HepG2 (cell line): Measurements from ENCODE around the gene CNNM1. TPM values are rescaled to one million over a fixed set of nuclear protein-coding genes. Genes with fewer than 3 reads are reported as not detected.

Source experiments
- AKAP8 ChIP-seq: sonication (generic); formaldehyde crosslinking; IDR thresholded peaks from 2 replicates; pipeline ENCODE4 v1.5.1; 2020; ENCODE audit warnings: mild to moderate bottlenecking, missing genetic modification reagents
- ARNT ChIP-seq: fragments of 450-650 bp; IDR thresholded peaks from 2 replicates; pipeline ENCODE4 v1.6.1; 2017
- ATM ChIP-seq: fragments of 450-650 bp; IDR thresholded peaks from 2 replicates; pipeline ENCODE4 v1.7.1; 2017; ENCODE audit warnings: mild to moderate bottlenecking, borderline replicate concordance
- GATA4 ChIP-seq: sonication (generic); IDR thresholded peaks from 2 replicates; pipeline ENCODE4 v1.6.1; 2016; ENCODE audit warnings: antibody characterized with exemption, low read depth, borderline replicate concordance
- ISX ChIP-seq: sonication (generic); formaldehyde crosslinking; conservative IDR thresholded peaks from 2 replicates; pipeline ENCODE4 v1.5.0; 2020; ENCODE audit warnings: missing genetic modification reagents
- KDM5A ChIP-seq: fragments of 200-600 bp; sonication (generic); IDR thresholded peaks from 2 replicates; pipeline ENCODE4 v1.7.0; 2018; ENCODE audit warnings: antibody characterized with exemption, mild to moderate bottlenecking, low read length, borderline replicate concordance
- MYC ChIP-seq: sonication (generic); formaldehyde crosslinking; IDR thresholded peaks from 2 replicates; pipeline ENCODE4 v1.9.0; 2021; ENCODE audit warnings: missing genetic modification reagents, borderline replicate concordance
- REPIN1 ChIP-seq: sonication (generic); formaldehyde crosslinking; IDR thresholded peaks from 2 replicates; pipeline ENCODE4 v1.8.0; 2022; ENCODE audit warnings: missing genetic modification reagents, low read depth, mild to moderate bottlenecking, borderline replicate concordance
- SP5 ChIP-seq: IDR thresholded peaks from 2 replicates; pipeline ENCODE4 v1.6.1; 2016; ENCODE audit warnings: low read depth, borderline replicate concordance
- TCF12 ChIP-seq, 2 experiments: fragments of 450-650 bp in 1 of 2; sonication (generic) in 1 of 2; formaldehyde crosslinking in 1 of 2; IDR thresholded peaks; 2 replicates each; pipeline versions ENCODE4 v1.6.1 to v1.8.0; 2017 to 2022; ENCODE audit warnings: antibody characterized with exemption in 1 of 2, mild to moderate bottlenecking in 1 of 2, missing genetic modification reagents in 1 of 2, moderate library complexity in 1 of 2
- ZBTB14 ChIP-seq: sonication (generic); formaldehyde crosslinking; IDR thresholded peaks from 2 replicates; pipeline ENCODE4 v1.4.0; 2020; ENCODE audit warnings: missing genetic modification reagents
- ZBTB3 ChIP-seq: sonication (generic); formaldehyde crosslinking; IDR thresholded peaks from 2 replicates; pipeline ENCODE4 v1.4.0; 2020; ENCODE audit warnings: low read depth, mild to moderate bottlenecking, moderate library complexity, missing genetic modification reagents, borderline replicate concordance
- ZNF329 ChIP-seq: sonication (generic); formaldehyde crosslinking; IDR thresholded peaks from 2 replicates; pipeline ENCODE4 v1.9.0; 2021; ENCODE audit warnings: low read depth, mild to moderate bottlenecking, missing genetic modification reagents
- ZNF383 ChIP-seq: sonication (generic); formaldehyde crosslinking; IDR thresholded peaks from 2 replicates; pipeline ENCODE4 v1.4.0; 2020; ENCODE audit warnings: missing genetic modification reagents, mild to moderate bottlenecking, borderline replicate concordance
- ZNF580 ChIP-seq: IDR thresholded peaks from 2 replicates; pipeline ENCODE4 v1.6.1; 2016; ENCODE audit warnings: low read depth, borderline replicate concordance
- ZNF687 ChIP-seq: sonication (generic); formaldehyde crosslinking; IDR thresholded peaks from 2 replicates; pipeline ENCODE4 v1.5.1; 2020; ENCODE audit warnings: mild to moderate bottlenecking, missing genetic modification reagents, moderate library complexity
- ZNF720 ChIP-seq: sonication (generic); formaldehyde crosslinking; IDR thresholded peaks from 2 replicates; pipeline ENCODE4 v1.4.0; 2020; ENCODE audit warnings: missing genetic modification reagents
- ZNF780A ChIP-seq: sonication (generic); formaldehyde crosslinking; IDR thresholded peaks from 2 replicates; pipeline ENCODE4 v1.8.0; 2022; ENCODE audit warnings: mild to moderate bottlenecking, missing genetic modification reagents, moderate library complexity
- ZNF792 ChIP-seq: IDR thresholded peaks from 2 replicates; pipeline ENCODE4 v1.6.1; 2016
- polyA plus RNA-seq, 8 experiments: library from polyadenylated mRNA; depleted of rRNA in 3 of 8; stranded (reverse) in 7 of 8; unstranded in 1 of 8; fragments of >200 nt; fragmentation: Illumina TruSeq in 4 of 8; extraction: Trizol in 4 of 8; gene quantifications; 2 replicates each; pipeline versions ENCODE4 v1.2.1 to v1.2.3, GENCODE V29; 2011 to 2016; ENCODE audit warnings: low read depth in 4 of 8, missing spikeins in 1 of 8, mixed read lengths in 1 of 8; ENCODE audit not compliant: insufficient read depth in 1 of 8
- total RNA-seq, 5 experiments: library from RNA; depleted of rRNA; stranded (reverse); fragments of >200 nt; fragmentation: Illumina TruSeq; extraction: Trizol; gene quantifications; 2 replicates each; pipeline ENCODE4 v1.2.3, GENCODE V29; 2016; ENCODE audit warnings: low read depth in 1 of 5
- TF ChIP-seq, protein P1 (sequence below): sonication (generic); formaldehyde crosslinking; IDR thresholded peaks from 2 replicates; pipeline ENCODE4 v1.4.0; 2020; ENCODE audit warnings: missing genetic modification reagents; ENCODE audit errors: not compliant biosample characterization
- TF ChIP-seq, protein P2 (sequence below): sonication (generic); formaldehyde crosslinking; IDR thresholded peaks from 2 replicates; pipeline ENCODE4 v1.4.0; 2020; ENCODE audit warnings: missing genetic modification reagents

Gene CNNM1
- total and polyA plus RNA-seq, 2 of the 13 experiments (the other 11 are each of a cell fraction or from before 2014, with no cell fraction given): 4.3 to 9.6 TPM

- no peak for TF ChIP-seq TCF12 (IDR thresholded peaks at IDR 0.05)
- TF ChIP-seq TCF12 (CRISPR knock-in tag; IDR thresholded peaks at IDR 0.05): no peak
- TF ChIP-seq KDM5A: no peak
- no peak for TF ChIP-seq ARNT
- no peak for TF ChIP-seq ATM
- TF ChIP-seq ZNF780A (CRISPR knock-in tag): peak; percentile 67; the same call in 1 of the 2 replicates
- TF ChIP-seq, protein P1, sequence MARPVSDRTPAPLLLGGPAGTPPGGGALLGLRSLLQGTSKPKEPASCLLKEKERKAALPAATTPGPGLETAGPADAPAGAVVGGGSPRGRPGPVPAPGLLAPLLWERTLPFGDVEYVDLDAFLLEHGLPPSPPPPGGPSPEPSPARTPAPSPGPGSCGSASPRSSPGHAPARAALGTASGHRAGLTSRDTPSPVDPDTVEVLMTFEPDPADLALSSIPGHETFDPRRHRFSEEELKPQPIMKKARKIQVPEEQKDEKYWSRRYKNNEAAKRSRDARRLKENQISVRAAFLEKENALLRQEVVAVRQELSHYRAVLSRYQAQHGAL (CRISPR knock-in tag): no peak
- no peak for TF ChIP-seq ZNF383
- TF ChIP-seq MYC (CRISPR knock-in tag): peak; percentile 89
- TF ChIP-seq ZNF329 (CRISPR knock-in tag): 0 out of 2 replicates have a peak, but pooled peaks have one; percentile 74
- TF ChIP-seq ZNF720: no peak
- TF ChIP-seq, protein P2, sequence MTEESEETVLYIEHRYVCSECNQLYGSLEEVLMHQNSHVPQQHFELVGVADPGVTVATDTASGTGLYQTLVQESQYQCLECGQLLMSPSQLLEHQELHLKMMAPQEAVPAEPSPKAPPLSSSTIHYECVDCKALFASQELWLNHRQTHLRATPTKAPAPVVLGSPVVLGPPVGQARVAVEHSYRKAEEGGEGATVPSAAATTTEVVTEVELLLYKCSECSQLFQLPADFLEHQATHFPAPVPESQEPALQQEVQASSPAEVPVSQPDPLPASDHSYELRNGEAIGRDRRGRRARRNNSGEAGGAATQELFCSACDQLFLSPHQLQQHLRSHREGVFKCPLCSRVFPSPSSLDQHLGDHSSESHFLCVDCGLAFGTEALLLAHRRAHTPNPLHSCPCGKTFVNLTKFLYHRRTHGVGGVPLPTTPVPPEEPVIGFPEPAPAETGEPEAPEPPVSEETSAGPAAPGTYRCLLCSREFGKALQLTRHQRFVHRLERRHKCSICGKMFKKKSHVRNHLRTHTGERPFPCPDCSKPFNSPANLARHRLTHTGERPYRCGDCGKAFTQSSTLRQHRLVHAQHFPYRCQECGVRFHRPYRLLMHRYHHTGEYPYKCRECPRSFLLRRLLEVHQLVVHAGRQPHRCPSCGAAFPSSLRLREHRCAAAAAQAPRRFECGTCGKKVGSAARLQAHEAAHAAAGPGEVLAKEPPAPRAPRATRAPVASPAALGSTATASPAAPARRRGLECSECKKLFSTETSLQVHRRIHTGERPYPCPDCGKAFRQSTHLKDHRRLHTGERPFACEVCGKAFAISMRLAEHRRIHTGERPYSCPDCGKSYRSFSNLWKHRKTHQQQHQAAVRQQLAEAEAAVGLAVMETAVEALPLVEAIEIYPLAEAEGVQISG (CRISPR knock-in tag): 0 out of 2 replicates have a peak, but pooled peaks have one; percentile 56
- peak; percentile 96 for TF ChIP-seq ZNF687 (CRISPR knock-in tag)
- peak; percentile 68; the same call in 1 of the 2 replicates for TF ChIP-seq REPIN1 (CRISPR knock-in tag)
- 0 out of 2 replicates have a peak, but pooled peaks have one; percentile 29 for TF ChIP-seq SP5 (CRISPR knock-in tag)
- no peak for TF ChIP-seq ZBTB3 (CRISPR knock-in tag)
- TF ChIP-seq ZBTB14: no peak
- no peak for TF ChIP-seq GATA4
- peak; percentile 68; the same call in 1 of the 2 replicates for TF ChIP-seq ZNF792 (CRISPR knock-in tag)
- TF ChIP-seq ZNF580: peak; percentile 81; the same call in 1 of the 2 replicates
- TF ChIP-seq AKAP8 (CRISPR knock-in tag): no peak
- TF ChIP-seq ISX (CRISPR knock-in tag): no peak
These were observed at the start of gene CNNM1 (continued) for GRCh38 chr10:99329304-99329553.
